ENCODE data around the gene GLCCI1. TPM values are rescaled to one million over a fixed set of nuclear protein-coding genes. Genes with fewer than 3 reads are reported as not detected.

Gene GLCCI1
- total and polyA plus RNA-seq, 2 of the 13 experiments (the other 11 are each of a cell fraction or from before 2014, with no cell fraction given) = 1.3 to 1.7 TPM

GRCh38 chr7:8085420-8085819 lies 116.8 kb downstream of the GLCCI1 start:
- H4K20me1 ChIP-seq (ENCODE audit: insufficient read depth, low read length) = no peaks in the 10 kb centered on the region
- no peaks in the 10 kb centered on the region for H3K36me3 ChIP-seq (replicated peaks in 1 of 2; ENCODE audit: control insufficient read depth in 1 of 2, insufficient read depth in 2 of 2, low read length in 2 of 2)
- no peak overlapping the region for H3K4me2 ChIP-seq (ENCODE audit: low read depth, low read length)
- H3K27ac ChIP-seq (ENCODE audit: extremely low read length, insufficient read depth, low read length) = no peak overlapping the region
- DNase-seq (ENCODE audit: low spot score) (no peak), FAIRE-seq (no peak), ATAC-seq (no peak)
- no TSS peak for BruUV-seq (replicated peaks)
- peaks cover 5% of the 10 kb centered on the region for H3K4me1 ChIP-seq (ENCODE audit: insufficient read depth, low read length)
- no peak overlapping the region for H2AFZ ChIP-seq (ENCODE audit: low read length)
- no peaks in the 10 kb centered on the region for H3K79me2 ChIP-seq (ENCODE audit: insufficient read depth, low read length)
- in situ Hi-C loops (cut with HindIII; ENCODE audit: extremely low pct_ligation_motif_present, low pct_unique_long_range_greater_than_20kb) (no loop called here), intact Hi-C loops (cut with micrococcal nuclease; ENCODE audit: unreplicated experiment) (no loop called here)
- no peaks in the 10 kb centered on the region for H3K9me3 ChIP-seq (ENCODE audit: low read length)
- H3K27me3 ChIP-seq (ENCODE audit: control insufficient read depth in 1 of 2, insufficient read depth in 2 of 2, low read length in 2 of 2) = no peaks in the 10 kb centered on the region
- POLR2A ChIA-PET = no interaction called here
- no peak overlapping the region for H3K9ac ChIP-seq (ENCODE audit: insufficient read depth, low read depth, low read length)
- TF ChIP-seq NR3C1 (CRISPR knock-in tag; IDR thresholded peaks at IDR 0.05) = no peak
- no peak for TF ChIP-seq ZKSCAN5 (CRISPR knock-in tag; IDR thresholded peaks at IDR 0.05)
- TF ChIP-seq, protein P1, sequence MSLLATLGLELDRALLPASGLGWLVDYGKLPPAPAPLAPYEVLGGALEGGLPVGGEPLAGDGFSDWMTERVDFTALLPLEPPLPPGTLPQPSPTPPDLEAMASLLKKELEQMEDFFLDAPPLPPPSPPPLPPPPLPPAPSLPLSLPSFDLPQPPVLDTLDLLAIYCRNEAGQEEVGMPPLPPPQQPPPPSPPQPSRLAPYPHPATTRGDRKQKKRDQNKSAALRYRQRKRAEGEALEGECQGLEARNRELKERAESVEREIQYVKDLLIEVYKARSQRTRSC (CRISPR knock-in tag; IDR thresholded peaks at IDR 0.05; ENCODE audit: low read depth) = no peak
- TF ChIP-seq ONECUT2 (CRISPR knock-in tag; IDR thresholded peaks at IDR 0.05) = no peak
- no peak for TF ChIP-seq ZNF329 (CRISPR knock-in tag; IDR thresholded peaks at IDR 0.05; ENCODE audit: low read depth)
- no peak for TF ChIP-seq KLF9 (CRISPR knock-in tag; IDR thresholded peaks at IDR 0.05; ENCODE audit: low read depth)
- no peak for TF ChIP-seq SMARCE1 (IDR thresholded peaks at IDR 0.05; ENCODE audit: borderline replicate concordance)
- no peak for TF ChIP-seq ZNF883 (CRISPR knock-in tag; IDR thresholded peaks at IDR 0.05; ENCODE audit: not compliant biosample characterization)
- no peak for TF ChIP-seq ATAD3A (CRISPR knock-in tag; IDR thresholded peaks at IDR 0.05)
- no peak overlapping the region for H3K4me3 ChIP-seq (replicated peaks in 1 of 3; ENCODE audit: insufficient read depth in 1 of 3, low read depth in 2 of 3, low read length in 3 of 3)
- WGBS (ENCODE audit: low lambda C conversion rate) = 80% methylated on average over 3 of the region's 3 CpGs
- CTCF ChIA-PET (ENCODE audit: low intra/inter-chr PET ratio, low total read pairs) = no interaction called here

DNA sequence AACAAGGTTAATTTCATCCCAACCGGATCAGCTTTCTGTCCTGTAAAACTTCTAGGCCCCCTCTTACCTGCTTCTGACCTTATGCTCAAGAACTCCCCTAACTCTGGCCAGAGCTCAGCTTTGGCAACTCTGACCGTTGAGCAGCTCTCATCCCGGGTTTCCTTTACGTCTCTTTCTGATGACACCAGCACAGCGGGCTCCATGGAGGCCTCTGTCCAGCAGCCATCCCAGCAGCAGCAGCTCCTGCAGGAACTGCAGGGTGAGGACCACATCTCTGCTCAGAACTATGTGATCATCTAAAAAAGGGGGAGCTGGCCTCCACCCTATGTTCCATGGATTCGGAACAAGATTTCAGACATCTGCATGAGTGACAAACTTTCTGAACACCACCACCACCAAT lies 117.6 kb downstream of the GLCCI1 start:
- no peak overlapping the region for H3K27ac ChIP-seq (ENCODE audit: extremely low read length, insufficient read depth, low read length)
- no TSS peak for BruUV-seq (replicated peaks)
- no peak overlapping the region for H3K4me3 ChIP-seq (replicated peaks in 1 of 3; ENCODE audit: insufficient read depth in 1 of 3, low read depth in 2 of 3, low read length in 3 of 3)
- no peak for DNase-seq (ENCODE audit: low spot score)
- in situ Hi-C loops (cut with HindIII; ENCODE audit: extremely low pct_ligation_motif_present, low pct_unique_long_range_greater_than_20kb) (no loop called here), intact Hi-C loops (cut with micrococcal nuclease; ENCODE audit: unreplicated experiment) (no loop called here)
- 90% methylated on average over 6 of the region's 6 CpGs for WGBS (ENCODE audit: low lambda C conversion rate)
- no peak for ATAC-seq
- peaks cover 11% of the 10 kb centered on the region for H3K4me1 ChIP-seq (ENCODE audit: insufficient read depth, low read length)
- no peaks in the 10 kb centered on the region for H3K36me3 ChIP-seq (replicated peaks in 1 of 2; ENCODE audit: control insufficient read depth in 1 of 2, insufficient read depth in 2 of 2, low read length in 2 of 2)
- ChIA-PET POLR2A (no interaction called here), CTCF (ENCODE audit: low intra/inter-chr PET ratio, low total read pairs) (no interaction called here)
- no peak overlapping the region for H3K4me2 ChIP-seq (ENCODE audit: low read depth, low read length)
- FAIRE-seq = no peak
- no peaks in the 10 kb centered on the region for H3K9me3 ChIP-seq (ENCODE audit: low read length)
- H2AFZ ChIP-seq (ENCODE audit: low read length) = no peak overlapping the region
- H3K9ac ChIP-seq (ENCODE audit: insufficient read depth, low read depth, low read length) = no peak overlapping the region
- H3K79me2 ChIP-seq (ENCODE audit: insufficient read depth, low read length) = no peaks in the 10 kb centered on the region
- H3K27me3 ChIP-seq (ENCODE audit: control insufficient read depth in 1 of 2, insufficient read depth in 2 of 2, low read length in 2 of 2) = no peaks in the 10 kb centered on the region
- H4K20me1 ChIP-seq (ENCODE audit: insufficient read depth, low read length) = no peaks in the 10 kb centered on the region
- TF ChIP-seq KLF11 (CRISPR knock-in tag; IDR thresholded peaks at IDR 0.05) (no peak), MYC (CRISPR knock-in tag; IDR thresholded peaks at IDR 0.05; ENCODE audit: borderline replicate concordance) (no peak), HOXA9 (CRISPR knock-in tag; IDR thresholded peaks at IDR 0.05; ENCODE audit: borderline replicate concordance) (no peak), PPARG (CRISPR knock-in tag; conservative IDR thresholded peaks at IDR 0.05) (no peak), ZNF776 (CRISPR knock-in tag; IDR thresholded peaks at IDR 0.05) (no peak), ZNF556 (CRISPR knock-in tag; IDR thresholded peaks at IDR 0.05; ENCODE audit: borderline replicate concordance) (no peak)
- TF ChIP-seq, protein P2, sequence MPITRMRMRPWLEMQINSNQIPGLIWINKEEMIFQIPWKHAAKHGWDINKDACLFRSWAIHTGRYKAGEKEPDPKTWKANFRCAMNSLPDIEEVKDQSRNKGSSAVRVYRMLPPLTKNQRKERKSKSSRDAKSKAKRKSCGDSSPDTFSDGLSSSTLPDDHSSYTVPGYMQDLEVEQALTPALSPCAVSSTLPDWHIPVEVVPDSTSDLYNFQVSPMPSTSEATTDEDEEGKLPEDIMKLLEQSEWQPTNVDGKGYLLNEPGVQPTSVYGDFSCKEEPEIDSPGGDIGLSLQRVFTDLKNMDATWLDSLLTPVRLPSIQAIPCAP (CRISPR knock-in tag; IDR thresholded peaks at IDR 0.05; ENCODE audit: low read depth) = no peak
- TF ChIP-seq, protein P3, sequence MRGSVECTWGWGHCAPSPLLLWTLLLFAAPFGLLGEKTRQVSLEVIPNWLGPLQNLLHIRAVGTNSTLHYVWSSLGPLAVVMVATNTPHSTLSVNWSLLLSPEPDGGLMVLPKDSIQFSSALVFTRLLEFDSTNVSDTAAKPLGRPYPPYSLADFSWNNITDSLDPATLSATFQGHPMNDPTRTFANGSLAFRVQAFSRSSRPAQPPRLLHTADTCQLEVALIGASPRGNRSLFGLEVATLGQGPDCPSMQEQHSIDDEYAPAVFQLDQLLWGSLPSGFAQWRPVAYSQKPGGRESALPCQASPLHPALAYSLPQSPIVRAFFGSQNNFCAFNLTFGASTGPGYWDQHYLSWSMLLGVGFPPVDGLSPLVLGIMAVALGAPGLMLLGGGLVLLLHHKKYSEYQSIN (CRISPR knock-in tag; IDR thresholded peaks at IDR 0.05; ENCODE audit: borderline replicate concordance) = no peak
